B cell (primary cell): ENCODE data around the gene PNCK.

Experiments
- CTCF ChIP-seq: fragments of 200-600 bp; IDR thresholded peaks from one replicate; pipeline ENCODE4 v1.8.0; 2022; ENCODE audit warnings: antibody characterized with exemption, mild to moderate bottlenecking
- EZH2 ChIP-seq: IDR thresholded peaks from 2 replicates; pipeline ENCODE4 v1.6.1; 2012; ENCODE audit warnings: borderline replicate concordance, low read depth, mild to moderate bottlenecking, moderate library complexity, low read length; ENCODE audit not compliant: insufficient read depth, poor library complexity, severe bottlenecking

DNA sequence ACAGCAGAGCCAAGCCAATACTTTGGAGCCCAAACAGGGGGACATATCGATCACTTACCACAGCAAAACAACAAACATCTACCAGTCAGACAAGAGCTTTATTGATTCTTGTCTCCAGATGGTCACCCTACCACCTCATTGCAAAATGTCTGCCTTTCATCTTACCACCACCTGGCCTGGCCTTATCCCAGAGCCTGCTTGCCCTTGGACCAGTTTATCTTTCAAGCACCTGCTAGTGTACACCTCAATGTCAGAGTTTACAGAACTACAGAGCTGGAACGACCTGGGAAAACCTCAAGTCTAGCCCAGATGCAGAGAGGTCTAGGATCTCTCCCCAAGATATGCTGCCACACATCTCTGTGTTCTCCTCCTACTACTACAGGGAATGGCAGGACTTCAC lies 46.1 kb upstream of the PNCK start:
- no peak for TF ChIP-seq CTCF
- TF ChIP-seq EZH2: no peak
